C4-2B (cell line): Measurements from ENCODE around the gene DLG1.

Experiments
- ZFX ChIP-seq: fragments of 450-650 bp; IDR thresholded peaks from 2 replicates; pipeline ENCODE4 v1.6.1; 2017
- TF ChIP-seq, protein P1 (sequence below): fragments of 450-650 bp; conservative IDR thresholded peaks from 2 replicates; pipeline ENCODE4 v1.5.1; 2017; ENCODE audit warnings: mild to moderate bottlenecking

DNA sequence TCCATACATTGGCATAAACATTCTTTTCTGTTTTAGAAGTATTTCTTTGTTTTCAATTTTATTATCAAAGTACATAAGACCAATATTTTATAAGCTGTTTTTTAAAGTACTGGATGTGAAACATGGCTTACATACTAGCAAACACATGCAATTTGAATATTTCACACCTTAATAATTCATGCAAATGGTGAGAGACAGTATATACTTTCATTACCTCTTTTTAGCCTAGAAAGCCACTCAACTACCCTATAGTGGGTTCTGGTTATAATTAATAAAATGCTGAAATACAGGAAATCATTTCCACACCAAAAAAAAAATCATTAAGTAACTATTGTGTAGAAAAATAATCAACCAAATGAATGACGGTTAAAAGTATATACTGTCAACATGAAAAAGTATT lies 230.3 kb downstream of the DLG1 start:
- TF ChIP-seq, protein P1, sequence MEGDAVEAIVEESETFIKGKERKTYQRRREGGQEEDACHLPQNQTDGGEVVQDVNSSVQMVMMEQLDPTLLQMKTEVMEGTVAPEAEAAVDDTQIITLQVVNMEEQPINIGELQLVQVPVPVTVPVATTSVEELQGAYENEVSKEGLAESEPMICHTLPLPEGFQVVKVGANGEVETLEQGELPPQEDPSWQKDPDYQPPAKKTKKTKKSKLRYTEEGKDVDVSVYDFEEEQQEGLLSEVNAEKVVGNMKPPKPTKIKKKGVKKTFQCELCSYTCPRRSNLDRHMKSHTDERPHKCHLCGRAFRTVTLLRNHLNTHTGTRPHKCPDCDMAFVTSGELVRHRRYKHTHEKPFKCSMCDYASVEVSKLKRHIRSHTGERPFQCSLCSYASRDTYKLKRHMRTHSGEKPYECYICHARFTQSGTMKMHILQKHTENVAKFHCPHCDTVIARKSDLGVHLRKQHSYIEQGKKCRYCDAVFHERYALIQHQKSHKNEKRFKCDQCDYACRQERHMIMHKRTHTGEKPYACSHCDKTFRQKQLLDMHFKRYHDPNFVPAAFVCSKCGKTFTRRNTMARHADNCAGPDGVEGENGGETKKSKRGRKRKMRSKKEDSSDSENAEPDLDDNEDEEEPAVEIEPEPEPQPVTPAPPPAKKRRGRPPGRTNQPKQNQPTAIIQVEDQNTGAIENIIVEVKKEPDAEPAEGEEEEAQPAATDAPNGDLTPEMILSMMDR: no peak
- no peak for TF ChIP-seq ZFX
